Endodermal cell (in vitro differentiated cells): Measurements from ENCODE around the gene FAM149B1. TPM values are rescaled to one million over a fixed set of nuclear protein-coding genes. Genes with fewer than 3 reads are reported as not detected.

ENCODE experiments used
- DNase-seq: peaks from one replicate; pipeline ENCODE4 v3.0.0-alpha.2; 2017
- H3K27ac ChIP-seq: 2 replicates; pipeline ENCODE4 v1.5.1; 2013; ENCODE audit warnings: mild to moderate bottlenecking, low read depth, low read length, moderate library complexity
- H3K27me3 ChIP-seq: 2 replicates; pipeline ENCODE4 v1.6.1; 2013; ENCODE audit warnings: mild to moderate bottlenecking, low read length, moderate library complexity; ENCODE audit not compliant: insufficient read depth, control insufficient read depth, poor library complexity, severe bottlenecking
- H3K36me3 ChIP-seq: 2 replicates; pipeline ENCODE4 v1.7.0; 2013; ENCODE audit warnings: mild to moderate bottlenecking, low read length, moderate library complexity; ENCODE audit not compliant: control insufficient read depth, insufficient read depth
- H3K4me1 ChIP-seq: one replicate; pipeline ENCODE4 v1.7.0; 2013; ENCODE audit warnings: low read length; ENCODE audit not compliant: control insufficient read depth, insufficient read depth
- H3K4me3 ChIP-seq: 2 replicates; pipeline ENCODE4 v1.5.1; 2013; ENCODE audit warnings: mild to moderate bottlenecking, low read length, moderate library complexity
- H3K9ac ChIP-seq: 2 replicates; pipeline ENCODE4 v1.6.1; 2013; ENCODE audit warnings: mild to moderate bottlenecking, low read length, moderate library complexity; ENCODE audit not compliant: poor library complexity, severe bottlenecking; ENCODE audit errors: extremely low read depth
- H3K9me3 ChIP-seq: 2 replicates; pipeline ENCODE4 v1.6.1; 2013; ENCODE audit warnings: mild to moderate bottlenecking, low read length, moderate library complexity; ENCODE audit not compliant: control insufficient read depth
- H3K27ac Mint-ChIP-seq: 2 replicates; pipeline ENCODE4 v1.8.0; 2020; ENCODE audit warnings: mixed read lengths
- H3K27me3 Mint-ChIP-seq: 2 replicates; pipeline ENCODE4 v1.8.0; 2021; ENCODE audit warnings: mild to moderate bottlenecking, mixed read lengths; ENCODE audit not compliant: insufficient read depth
- H3K36me3 Mint-ChIP-seq: 2 replicates; pipeline ENCODE4 v1.8.0; 2020; ENCODE audit warnings: low read depth, mixed read lengths
- H3K4me1 Mint-ChIP-seq: 2 replicates; pipeline ENCODE4 v1.8.0; 2020; ENCODE audit warnings: mixed read lengths
- H3K4me3 Mint-ChIP-seq: 2 replicates; pipeline ENCODE4 v1.8.0; 2020; ENCODE audit warnings: mild to moderate bottlenecking, moderate library complexity, mixed read lengths
- H3K9me3 Mint-ChIP-seq: 2 replicates; pipeline ENCODE4 v1.8.0; 2020; ENCODE audit warnings: mild to moderate bottlenecking, mixed read lengths
- WGBS, 2 experiments: methylation state at CpG; one replicate each; pipeline versions ENCODE4 v1.1.5 to v1.1.7; 2013; ENCODE audit warnings: missing lambda C conversion rate in 2 of 2, mixed read lengths in 1 of 2; ENCODE audit not compliant: insufficient coverage in 1 of 2, insufficient read length in 1 of 2; 5-methylcytosine and 5-hydroxymethylcytosine counted together
- total RNA-seq, 2 donors: library from RNA; stranded (reverse); fragmentation: NEBNext Ultra II Directional in 1 of 2; extraction: Animal tissue kit (Norgen Biotek cat#: 25700) in 1 of 2; gene quantifications; 2 replicates in 1 of 2; 3 replicates in 1 of 2; pipeline ENCODE4 v1.2.1, GENCODE V29; 2021
- TF ChIP-seq, protein P1 (sequence below): fragments of 200-600 bp; sonication (generic); conservative IDR thresholded peaks from 2 replicates; pipeline ENCODE4 v1.5.0; 2021; ENCODE audit warnings: antibody characterized with exemption, mild to moderate bottlenecking

FAM149B1 gene
- total RNA-seq, 2 donors from 2014 or later: 29.1 to 29.2 TPM

DNA sequence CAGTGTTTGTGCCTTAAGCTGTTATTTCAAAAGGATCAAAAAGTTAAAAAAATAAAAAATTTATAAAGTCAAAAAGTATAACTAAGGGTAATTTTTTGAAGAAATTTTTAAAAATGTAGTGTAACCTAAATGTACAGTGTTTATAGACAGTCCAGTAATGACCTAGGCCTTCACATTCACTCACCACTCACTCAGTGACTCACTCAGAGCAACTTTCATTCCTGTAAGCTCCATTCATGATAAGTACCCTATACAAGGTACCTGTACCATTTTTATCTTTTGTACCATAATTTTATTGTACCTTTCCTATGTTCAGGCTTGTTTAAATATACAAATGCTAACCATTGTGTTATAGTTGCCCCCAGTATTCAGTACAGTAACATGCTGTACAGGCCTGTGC lies 57.6 kb downstream of the FAM149B1 start:
- Histone ChIP-seq H3K27ac (no peak overlapping the region), H3K9me3 (no peaks in the 10 kb centered on the region), H3K36me3 (peaks cover 3% of the 10 kb centered on the region), H3K27me3 (no peaks in the 10 kb centered on the region), H3K4me3 (no peak overlapping the region), H3K9ac (no peak overlapping the region), H3K4me1 (no peaks in the 10 kb centered on the region)
- no peaks in the 10 kb centered on the region for H3K4me1 Mint-ChIP-seq
- H3K27ac Mint-ChIP-seq: no peak overlapping the region
- H3K9me3 Mint-ChIP-seq: no peaks in the 10 kb centered on the region
- no peak for DNase-seq
- no peaks in the 10 kb centered on the region for H3K27me3 Mint-ChIP-seq
- TF ChIP-seq, protein P1, sequence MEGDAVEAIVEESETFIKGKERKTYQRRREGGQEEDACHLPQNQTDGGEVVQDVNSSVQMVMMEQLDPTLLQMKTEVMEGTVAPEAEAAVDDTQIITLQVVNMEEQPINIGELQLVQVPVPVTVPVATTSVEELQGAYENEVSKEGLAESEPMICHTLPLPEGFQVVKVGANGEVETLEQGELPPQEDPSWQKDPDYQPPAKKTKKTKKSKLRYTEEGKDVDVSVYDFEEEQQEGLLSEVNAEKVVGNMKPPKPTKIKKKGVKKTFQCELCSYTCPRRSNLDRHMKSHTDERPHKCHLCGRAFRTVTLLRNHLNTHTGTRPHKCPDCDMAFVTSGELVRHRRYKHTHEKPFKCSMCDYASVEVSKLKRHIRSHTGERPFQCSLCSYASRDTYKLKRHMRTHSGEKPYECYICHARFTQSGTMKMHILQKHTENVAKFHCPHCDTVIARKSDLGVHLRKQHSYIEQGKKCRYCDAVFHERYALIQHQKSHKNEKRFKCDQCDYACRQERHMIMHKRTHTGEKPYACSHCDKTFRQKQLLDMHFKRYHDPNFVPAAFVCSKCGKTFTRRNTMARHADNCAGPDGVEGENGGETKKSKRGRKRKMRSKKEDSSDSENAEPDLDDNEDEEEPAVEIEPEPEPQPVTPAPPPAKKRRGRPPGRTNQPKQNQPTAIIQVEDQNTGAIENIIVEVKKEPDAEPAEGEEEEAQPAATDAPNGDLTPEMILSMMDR: no peak
- peaks cover 21% of the 10 kb centered on the region for H3K36me3 Mint-ChIP-seq
- H3K4me3 Mint-ChIP-seq: no peak overlapping the region

DNA sequence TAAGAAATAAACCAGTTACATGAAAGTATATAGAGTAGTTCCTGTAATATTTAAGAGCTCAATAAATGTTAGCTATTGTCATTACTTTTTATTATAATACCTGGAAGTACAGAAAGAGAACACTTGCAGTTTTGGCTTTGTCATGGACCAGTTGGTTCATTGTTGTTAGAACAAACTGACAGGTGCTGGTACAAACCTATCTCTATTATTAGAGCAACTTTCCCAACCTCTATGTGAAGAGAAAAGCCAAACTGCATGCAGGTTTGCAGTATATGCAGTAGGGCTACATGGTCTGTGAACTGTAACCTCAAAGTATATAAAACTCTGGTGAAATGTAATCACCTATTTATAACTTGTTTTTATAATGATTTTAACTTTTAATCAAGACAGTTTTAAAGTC lies 58.7 kb downstream of the FAM149B1 start:
- Histone ChIP-seq H3K9me3 (no peaks in the 10 kb centered on the region), H3K9ac (no peak overlapping the region), H3K36me3 (peaks cover 5% of the 10 kb centered on the region), H3K27ac (no peak overlapping the region), H3K4me1 (no peaks in the 10 kb centered on the region), H3K27me3 (no peaks in the 10 kb centered on the region), H3K4me3 (no peak overlapping the region)
- Mint-ChIP-seq H3K4me1 (no peaks in the 10 kb centered on the region), H3K4me3 (no peak overlapping the region), H3K9me3 (no peaks in the 10 kb centered on the region), H3K27me3 (no peaks in the 10 kb centered on the region), H3K36me3 (peaks cover 14% of the 10 kb centered on the region), H3K27ac (no peak overlapping the region)
- TF ChIP-seq, protein P1: no peak
- no peak for DNase-seq

GRCh38 chr10:73228247-73228646 lies 60.3 kb downstream of the FAM149B1 start:
- Histone ChIP-seq H3K36me3 (peaks cover 15% of the 10 kb centered on the region), H3K9ac (no peak overlapping the region), H3K4me3 (no peak overlapping the region), H3K9me3 (no peaks in the 10 kb centered on the region), H3K27ac (no peak overlapping the region), H3K27me3 (no peaks in the 10 kb centered on the region), H3K4me1 (no peaks in the 10 kb centered on the region)
- DNase-seq: no peak
- no peaks in the 10 kb centered on the region for H3K27me3 Mint-ChIP-seq
- 86 to 97% methylated on average over 2 to 3 of the region's 3 CpGs for WGBS, 2 experiments
- no peak overlapping the region for H3K4me3 Mint-ChIP-seq
- no peak overlapping the region for H3K27ac Mint-ChIP-seq
- peaks cover 15% of the 10 kb centered on the region for H3K36me3 Mint-ChIP-seq
- H3K4me1 Mint-ChIP-seq: no peaks in the 10 kb centered on the region
- TF ChIP-seq, protein P1: no peak
- H3K9me3 Mint-ChIP-seq: no peaks in the 10 kb centered on the region
